Amygdala (tissue), 56 donors: Measurements from ENCODE around the gene PTPN23.
"Not testable (repeated sequence)": the region's sequence is repeated elsewhere in the genome, so short reads cannot be mapped to it uniquely, and the experiment has no call there.

Experiments
- DNase-seq, 56 donors: peaks; one replicate each; lab custom pipeline; 2025; lab: John Stamatoyannopoulos, UW

Gene PTPN23

GRCh38 chr3:47434849-47435248 lies 54.0 kb downstream of the PTPN23 start:
- no peak for DNase-seq

GRCh38 chr3:47436180-47436579 lies 55.4 kb downstream of the PTPN23 start:
- no peak for DNase-seq

- DNase-seq: peak in 23 of 56 donors; percentile 14 to 75 (median 40)
Observed at GRCh38 chr3:47440131-47440530, 59.3 kb downstream of the PTPN23 start.

- DNase-seq: no peak
Observed at GRCh38 chr3:47441796-47442551, 61.2 kb downstream of the PTPN23 start.

- no peak for DNase-seq
Observed at GRCh38 chr3:47443611-47443995, 62.8 kb downstream of the PTPN23 start.

- no peak for DNase-seq
Observed at GRCh38 chr3:47444103-47444502, 63.3 kb downstream of the PTPN23 start.

GRCh38 chr3:47452453-47453215 lies 71.8 kb downstream of the PTPN23 start:
- no peak for DNase-seq

GRCh38 chr3:47455806-47456452 lies 75.1 kb downstream of the PTPN23 start:
- no peak for DNase-seq

GRCh38 chr3:47456984-47457383 lies 76.2 kb downstream of the PTPN23 start:
- no peak for DNase-seq

- not testable (repeated sequence) for DNase-seq
Observed at GRCh38 chr3:47459534-47460085, 78.8 kb downstream of the PTPN23 start.
